ENCODE results near the gene TUBB1. TPM values are rescaled to one million over a fixed set of nuclear protein-coding genes. Genes with fewer than 3 reads are reported as not detected.
A peak's percentile ranks its signal among the peaks of the same experiment; 100 is the strongest.

The TUBB1 gene
- total RNA-seq, 2 donors from 2014 or later = not detected

GRCh38 chr20:59033616-59034165 is 14.5 kb downstream of the TUBB1 start:
- Mint-ChIP-seq H3K27me3 (ENCODE audit: insufficient read depth) (peaks cover 20% of the 10 kb centered on the region), H3K4me1 (peaks cover 14% of the 10 kb centered on the region), H3K4me3 (no peak overlapping the region), H3K36me3 (ENCODE audit: low read depth) (peaks cover 61% of the 10 kb centered on the region), H3K9me3 (no peaks in the 10 kb centered on the region), H3K27ac (no peak overlapping the region)
- peaks cover 3% of the 10 kb centered on the region for H3K4me1 ChIP-seq (ENCODE audit: control insufficient read depth, insufficient read depth, low read length)
- H3K4me3 ChIP-seq (ENCODE audit: low read length) = no peak overlapping the region
- H3K27ac ChIP-seq (ENCODE audit: low read depth, low read length) = no peak overlapping the region
- no peak for TF ChIP-seq CTCF (conservative IDR thresholded peaks at IDR 0.05)
- peaks cover 69% of the 10 kb centered on the region for H3K36me3 ChIP-seq (ENCODE audit: control insufficient read depth, insufficient read depth, low read length)
- 88 to 93% methylated on average over 2 of the region's 2 CpGs for WGBS, 2 experiments (ENCODE audit: insufficient coverage in 1 of 2, insufficient read length in 1 of 2)
- DNase-seq = no peak
- no peak overlapping the region for H3K9ac ChIP-seq (ENCODE audit: extremely low read depth, low read length, poor library complexity, severe bottlenecking)
- H3K9me3 ChIP-seq (ENCODE audit: control insufficient read depth, low read length) = no peaks in the 10 kb centered on the region
- H3K27me3 ChIP-seq (ENCODE audit: control insufficient read depth, insufficient read depth, low read length, poor library complexity, severe bottlenecking) = no peaks in the 10 kb centered on the region

- TF ChIP-seq CTCF (conservative IDR thresholded peaks at IDR 0.05) = no peak
- Mint-ChIP-seq H3K27me3 (ENCODE audit: insufficient read depth) (peaks cover 8% of the 10 kb centered on the region), H3K4me3 (no peak overlapping the region), H3K36me3 (ENCODE audit: low read depth) (peaks cover 46% of the 10 kb centered on the region), H3K27ac (no peak overlapping the region), H3K4me1 (peaks cover 1% of the 10 kb centered on the region), H3K9me3 (no peaks in the 10 kb centered on the region)
- H3K4me1 ChIP-seq (ENCODE audit: control insufficient read depth, insufficient read depth, low read length) = peaks cover 3% of the 10 kb centered on the region
- DNase-seq = no peak
- H3K9me3 ChIP-seq (ENCODE audit: control insufficient read depth, low read length) = no peaks in the 10 kb centered on the region
- H3K36me3 ChIP-seq (ENCODE audit: control insufficient read depth, insufficient read depth, low read length) = peaks cover 59% of the 10 kb centered on the region
- no peaks in the 10 kb centered on the region for H3K27me3 ChIP-seq (ENCODE audit: control insufficient read depth, insufficient read depth, low read length, poor library complexity, severe bottlenecking)
- no peak overlapping the region for H3K27ac ChIP-seq (ENCODE audit: low read depth, low read length)
- H3K4me3 ChIP-seq (ENCODE audit: low read length) = no peak overlapping the region
- 91 to 95% methylated on average over 3 of the region's 3 CpGs for WGBS, 2 experiments (ENCODE audit: insufficient coverage in 1 of 2, insufficient read length in 1 of 2)
- H3K9ac ChIP-seq (ENCODE audit: extremely low read depth, low read length, poor library complexity, severe bottlenecking) = no peak overlapping the region
Measured at GRCh38 chr20:59035381-59035780, 16.2 kb downstream of the TUBB1 start.

- H3K9me3 ChIP-seq (ENCODE audit: control insufficient read depth, low read length) = no peaks in the 10 kb centered on the region
- no peak overlapping the region for H3K9ac ChIP-seq (ENCODE audit: extremely low read depth, low read length, poor library complexity, severe bottlenecking)
- no peak overlapping the region for H3K4me3 ChIP-seq (ENCODE audit: low read length)
- Mint-ChIP-seq H3K4me3 (no peak overlapping the region), H3K36me3 (ENCODE audit: low read depth) (peaks cover 52% of the 10 kb centered on the region), H3K9me3 (no peaks in the 10 kb centered on the region), H3K27ac (no peak overlapping the region), H3K4me1 (peaks cover 9% of the 10 kb centered on the region), H3K27me3 (ENCODE audit: insufficient read depth) (no peaks in the 10 kb centered on the region)
- H3K36me3 ChIP-seq (ENCODE audit: control insufficient read depth, insufficient read depth, low read length) = peaks cover 59% of the 10 kb centered on the region
- no peak for DNase-seq
- no peaks in the 10 kb centered on the region for H3K27me3 ChIP-seq (ENCODE audit: control insufficient read depth, insufficient read depth, low read length, poor library complexity, severe bottlenecking)
- TF ChIP-seq CTCF (conservative IDR thresholded peaks at IDR 0.05) = no peak
- H3K4me1 ChIP-seq (ENCODE audit: control insufficient read depth, insufficient read depth, low read length) = no peaks in the 10 kb centered on the region
- 86 to 94% methylated on average over 11 to 12 of the region's 12 CpGs for WGBS, 2 experiments (ENCODE audit: insufficient coverage in 1 of 2, insufficient read length in 1 of 2)
- peak overlapping the region; percentile 25 for H3K27ac ChIP-seq (ENCODE audit: low read depth, low read length)
Measured at GRCh38 chr20:59037386-59037785, 18.2 kb downstream of the TUBB1 start.
